ENCODE data around the gene MN1. TPM values are rescaled to one million over a fixed set of nuclear protein-coding genes. Genes with fewer than 3 reads are reported as not detected.
A peak's percentile ranks its signal among the peaks of the same experiment; 100 is the strongest.

MN1 gene
- total and polyA plus RNA-seq, 2 of the 4 experiments (the other 2 are of a cell fraction), result 0.36 to 1.3 TPM

DNA sequence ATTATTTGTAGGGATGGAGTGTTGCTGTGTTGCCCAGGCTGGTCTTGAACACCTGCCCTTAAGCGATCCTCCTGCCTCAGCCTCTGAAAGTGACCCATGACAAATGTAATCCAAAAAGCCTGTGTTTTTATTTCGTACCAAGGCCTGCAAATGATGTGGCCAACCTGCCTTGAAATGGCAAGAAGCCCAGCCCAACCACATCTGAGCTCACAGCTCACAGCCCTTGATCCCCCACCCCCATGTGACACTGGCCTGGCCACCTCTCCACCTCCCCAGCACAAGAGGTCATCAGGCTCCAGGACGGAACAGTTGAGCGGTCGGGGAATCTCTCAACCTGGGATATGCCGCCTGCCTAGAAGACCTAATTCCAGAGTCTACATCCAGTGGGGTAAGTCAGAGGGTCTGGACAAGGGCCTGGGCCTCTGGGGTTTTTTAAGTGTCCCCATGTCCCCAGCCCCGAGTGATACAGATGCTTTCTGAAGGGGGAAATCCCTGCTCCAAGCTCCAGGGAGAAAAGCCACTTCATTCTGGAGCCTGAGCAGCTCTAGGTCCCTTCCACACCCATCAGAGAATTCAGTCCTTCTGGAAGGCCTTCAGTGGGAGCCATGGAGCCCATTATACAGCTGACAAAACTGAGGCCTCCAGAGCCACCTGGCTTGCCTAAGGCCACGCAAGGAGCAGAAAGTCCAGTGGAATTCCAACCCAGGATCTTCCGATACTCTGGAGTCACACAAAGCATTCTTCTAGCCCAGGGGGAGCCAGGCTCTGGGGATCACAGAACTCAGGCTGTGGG, 70.7 kb downstream of the MN1 start (continued):
- TF ChIP-seq, protein P1, sequence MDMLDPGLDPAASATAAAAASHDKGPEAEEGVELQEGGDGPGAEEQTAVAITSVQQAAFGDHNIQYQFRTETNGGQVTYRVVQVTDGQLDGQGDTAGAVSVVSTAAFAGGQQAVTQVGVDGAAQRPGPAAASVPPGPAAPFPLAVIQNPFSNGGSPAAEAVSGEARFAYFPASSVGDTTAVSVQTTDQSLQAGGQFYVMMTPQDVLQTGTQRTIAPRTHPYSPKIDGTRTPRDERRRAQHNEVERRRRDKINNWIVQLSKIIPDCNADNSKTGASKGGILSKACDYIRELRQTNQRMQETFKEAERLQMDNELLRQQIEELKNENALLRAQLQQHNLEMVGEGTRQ (IDR thresholded peaks at IDR 0.05; ENCODE audit: low read depth, low read length), result no peak

DNA sequence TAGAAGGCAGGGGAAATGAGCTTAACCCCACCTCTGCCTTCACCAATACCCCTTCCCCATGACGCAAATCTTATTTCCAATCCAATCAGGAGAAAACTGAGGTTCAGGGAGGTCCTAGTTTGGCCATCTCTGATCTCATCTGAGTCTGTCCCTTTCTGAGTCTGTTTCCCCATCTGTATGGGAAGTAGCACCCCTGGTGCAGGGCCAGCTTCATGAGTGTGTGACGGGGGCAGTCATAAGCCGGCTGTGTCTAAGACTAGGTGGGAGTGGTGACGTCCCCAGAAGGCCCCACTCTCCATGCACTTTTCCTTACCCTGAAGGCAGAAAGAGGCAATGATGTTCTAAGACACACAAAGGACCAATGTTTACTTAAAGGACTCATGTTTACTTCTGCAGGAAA, 72.3 kb downstream of the MN1 start:
- dilution Hi-C loops (cut with HindIII; ENCODE audit: low sequenced_read_pairs, unreplicated experiment), result no loop called here
- Histone ChIP-seq H3K56ac (ENCODE audit: extremely low read depth, insufficient read depth, low read length) (no peak overlapping the region), H3K9ac (ENCODE audit: low read depth, low read length) (no peak overlapping the region), H3K14ac (replicated peaks; ENCODE audit: low read depth, low read length) (no peak overlapping the region), H4K91ac (ENCODE audit: insufficient read depth, low read depth, low read length) (no peak overlapping the region), H3K27ac (ENCODE audit: insufficient read depth, low read length) (no peak overlapping the region), H3K4me3 (ENCODE audit: insufficient read depth, low read depth, low read length) (no peak overlapping the region), H4K5ac (ENCODE audit: low read depth, low read length) (no peak overlapping the region), H2BK5ac (ENCODE audit: low read depth, low read length, poor library complexity, severe bottlenecking) (no peak overlapping the region), H3K27me3 (ENCODE audit: control insufficient read depth, insufficient read depth, low read length) (peaks cover 16% of the 10 kb centered on the region), H2BK15ac (ENCODE audit: low read depth, low read length) (no peak overlapping the region), H3K4me2 (ENCODE audit: low read depth, low read length) (no peak overlapping the region), H3K79me1 (ENCODE audit: low read depth in 1 of 2, low read length in 2 of 2) (no peaks in the 10 kb centered on the region), H2BK120ac (ENCODE audit: low read depth, low read length) (no peak overlapping the region), H4K8ac (ENCODE audit: low read depth in 2 of 2, low read length in 2 of 2) (no peak overlapping the region), H3K9me1 (ENCODE audit: insufficient read depth, low read length) (peaks cover 15% of the 10 kb centered on the region; the same call in 1 of the 2 replicates), H2AK5ac (ENCODE audit: low read depth, low read length) (no peak overlapping the region), H2AFZ (replicated peaks; ENCODE audit: low read length, poor library complexity) (no peak overlapping the region), H3K36me3 (ENCODE audit: control insufficient read depth, insufficient read depth, low read length) (no peaks in the 10 kb centered on the region), H3K9me3 (ENCODE audit: control insufficient read depth, insufficient read depth, low read length) (no peaks in the 10 kb centered on the region), H3K4me1 (ENCODE audit: control insufficient read depth, insufficient read depth, low read length) (peaks cover 6% of the 10 kb centered on the region; the same call in 1 of the 2 replicates), H3K4ac (ENCODE audit: low read depth, low read length) (no peak overlapping the region; the same call in 1 of the 2 replicates), H3K18ac (ENCODE audit: low read depth, low read length) (no peak overlapping the region), H3K23ac (ENCODE audit: low read depth, low read length) (peak overlapping the region; percentile 12; the same call in 1 of the 2 replicates), H4K20me1 (ENCODE audit: insufficient read depth, low read length) (no peaks in the 10 kb centered on the region), H2AK9ac (replicated peaks; ENCODE audit: low read depth, low read length, poor library complexity) (no peak overlapping the region), H2BK20ac (ENCODE audit: low read depth, low read length) (no peak overlapping the region)
- POLR2A ChIA-PET (ENCODE audit: unreplicated experiment), result no interaction called here
- CTCF ChIA-PET, result interaction anchor here (1.8 kb wide), 1 partner anchor 10 kb away, joined by 4 read pairs; no protein-coding TSS in a partner anchor
- in situ Hi-C loops (cut with MboI; ENCODE audit: low sequenced_read_pairs), result no loop called here
- DNase-seq (no peak), ATAC-seq (ENCODE audit: low read depth) (no peak)
- WGBS, 2 experiments (ENCODE audit: extremely low coverage in 2 of 2, insufficient read length in 1 of 2), result no CpG with 5 or more reads among the region's 4 CpGs
- BruUV-seq (replicated peaks), result no TSS peak
- intact Hi-C loops (cut with micrococcal nuclease), result no loop called here
- TF ChIP-seq MAZ (IDR thresholded peaks at IDR 0.05; ENCODE audit: borderline replicate concordance, low read depth, low read length), result no peak
- no peak for TF ChIP-seq RCOR1 (IDR thresholded peaks at IDR 0.05; ENCODE audit: insufficient replicate concordance, low read length)
- no peak for TF ChIP-seq CHD1 (IDR thresholded peaks at IDR 0.05; ENCODE audit: low read depth, low read length)
- TF ChIP-seq, protein P2, sequence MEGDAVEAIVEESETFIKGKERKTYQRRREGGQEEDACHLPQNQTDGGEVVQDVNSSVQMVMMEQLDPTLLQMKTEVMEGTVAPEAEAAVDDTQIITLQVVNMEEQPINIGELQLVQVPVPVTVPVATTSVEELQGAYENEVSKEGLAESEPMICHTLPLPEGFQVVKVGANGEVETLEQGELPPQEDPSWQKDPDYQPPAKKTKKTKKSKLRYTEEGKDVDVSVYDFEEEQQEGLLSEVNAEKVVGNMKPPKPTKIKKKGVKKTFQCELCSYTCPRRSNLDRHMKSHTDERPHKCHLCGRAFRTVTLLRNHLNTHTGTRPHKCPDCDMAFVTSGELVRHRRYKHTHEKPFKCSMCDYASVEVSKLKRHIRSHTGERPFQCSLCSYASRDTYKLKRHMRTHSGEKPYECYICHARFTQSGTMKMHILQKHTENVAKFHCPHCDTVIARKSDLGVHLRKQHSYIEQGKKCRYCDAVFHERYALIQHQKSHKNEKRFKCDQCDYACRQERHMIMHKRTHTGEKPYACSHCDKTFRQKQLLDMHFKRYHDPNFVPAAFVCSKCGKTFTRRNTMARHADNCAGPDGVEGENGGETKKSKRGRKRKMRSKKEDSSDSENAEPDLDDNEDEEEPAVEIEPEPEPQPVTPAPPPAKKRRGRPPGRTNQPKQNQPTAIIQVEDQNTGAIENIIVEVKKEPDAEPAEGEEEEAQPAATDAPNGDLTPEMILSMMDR (conservative IDR thresholded peaks at IDR 0.05; ENCODE audit: low read depth, low read length), result no peak
- no peak for TF ChIP-seq RFX5 (IDR thresholded peaks at IDR 0.05; ENCODE audit: low read depth, low read length)
- no peak for TF ChIP-seq MAFK (IDR thresholded peaks at IDR 0.05; ENCODE audit: low read depth, low read length)
- no peak for TF ChIP-seq CEBPB (IDR thresholded peaks at IDR 0.05; ENCODE audit: low read depth, low read length)
- no peak for TF ChIP-seq FOS (IDR thresholded peaks at IDR 0.05; ENCODE audit: low read depth, low read length)
- no peak for TF ChIP-seq RAD21 (IDR thresholded peaks at IDR 0.05; ENCODE audit: low read length)
- TF ChIP-seq, protein P1 (IDR thresholded peaks at IDR 0.05; ENCODE audit: low read depth, low read length), result no peak
- no peak for TF ChIP-seq SMC3 (IDR thresholded peaks at IDR 0.05; ENCODE audit: low read depth, low read length)
- no peak for TF ChIP-seq BHLHE40 (IDR thresholded peaks at IDR 0.05; ENCODE audit: low read depth, low read length)
- TF ChIP-seq NFE2L2 (IDR thresholded peaks at IDR 0.05; ENCODE audit: low read depth, low read length), result no peak
